IPS-18a (cell line): ENCODE data around the gene CCDC92.

Source experiments
- H3K27ac ChIP-seq: one replicate; pipeline ENCODE4 v1.5.1; 2013; ENCODE audit warnings: low read length
- H3K27me3 ChIP-seq: one replicate; pipeline ENCODE4 v1.6.1; 2013; ENCODE audit warnings: mild to moderate bottlenecking, low read length; ENCODE audit not compliant: control insufficient read depth, insufficient read depth
- H3K36me3 ChIP-seq: one replicate; pipeline ENCODE4 v1.6.1; 2013; ENCODE audit warnings: low read depth, low read length; ENCODE audit not compliant: control insufficient read depth
- H3K4me1 ChIP-seq: one replicate; pipeline ENCODE4 v1.6.1; 2013; ENCODE audit warnings: low read depth, low read length; ENCODE audit not compliant: control insufficient read depth
- H3K4me3 ChIP-seq: one replicate; pipeline ENCODE4 v1.5.1; 2013; ENCODE audit warnings: low read length
- H3K9ac ChIP-seq: one replicate; pipeline ENCODE4 v1.6.1; 2013; ENCODE audit warnings: mild to moderate bottlenecking, low read length, moderate library complexity
- H3K9me3 ChIP-seq: one replicate; pipeline ENCODE4 v1.6.1; 2013; ENCODE audit warnings: low read depth, low read length; ENCODE audit not compliant: control insufficient read depth

CCDC92 gene

GRCh38 chr12:123936956-123937706, 35.5 kb downstream of the CCDC92 start:
- no peaks in the 10 kb centered on the region for H3K36me3 ChIP-seq
- H3K4me1 ChIP-seq, result no peaks in the 10 kb centered on the region
- no peak overlapping the region for H3K4me3 ChIP-seq
- H3K9ac ChIP-seq, result no peak overlapping the region
- H3K27ac ChIP-seq, result no peak overlapping the region
- H3K9me3 ChIP-seq, result no peaks in the 10 kb centered on the region
- no peaks in the 10 kb centered on the region for H3K27me3 ChIP-seq

- H3K4me3 ChIP-seq, result no peak overlapping the region
- H3K27me3 ChIP-seq, result no peaks in the 10 kb centered on the region
- no peaks in the 10 kb centered on the region for H3K4me1 ChIP-seq
- H3K9ac ChIP-seq, result no peak overlapping the region
- no peak overlapping the region for H3K27ac ChIP-seq
- no peaks in the 10 kb centered on the region for H3K36me3 ChIP-seq
- no peaks in the 10 kb centered on the region for H3K9me3 ChIP-seq
These were observed 36.2 kb downstream of the CCDC92 start for GRCh38 chr12:123936471-123936870.

GRCh38 chr12:123935956-123936355, 36.7 kb downstream of the CCDC92 start:
- H3K27ac ChIP-seq, result no peak overlapping the region
- no peak overlapping the region for H3K4me3 ChIP-seq
- no peaks in the 10 kb centered on the region for H3K4me1 ChIP-seq
- H3K27me3 ChIP-seq, result no peaks in the 10 kb centered on the region
- no peak overlapping the region for H3K9ac ChIP-seq
- no peaks in the 10 kb centered on the region for H3K36me3 ChIP-seq
- no peaks in the 10 kb centered on the region for H3K9me3 ChIP-seq

- no peaks in the 10 kb centered on the region for H3K4me1 ChIP-seq
- H3K9ac ChIP-seq, result no peak overlapping the region
- no peak overlapping the region for H3K4me3 ChIP-seq
- H3K27ac ChIP-seq, result no peak overlapping the region
- no peaks in the 10 kb centered on the region for H3K27me3 ChIP-seq
- no peaks in the 10 kb centered on the region for H3K9me3 ChIP-seq
- H3K36me3 ChIP-seq, result no peaks in the 10 kb centered on the region
These were observed 37.8 kb downstream of the CCDC92 start for GRCh38 chr12:123934829-123935228.

GRCh38 chr12:123934016-123934620, 38.5 kb downstream of the CCDC92 start:
- Histone ChIP-seq H3K36me3 (no peaks in the 10 kb centered on the region), H3K9me3 (no peaks in the 10 kb centered on the region), H3K4me1 (no peaks in the 10 kb centered on the region), H3K27ac (no peak overlapping the region), H3K9ac (no peak overlapping the region), H3K4me3 (no peak overlapping the region), H3K27me3 (no peaks in the 10 kb centered on the region)

GRCh38 chr12:123933214-123933613, 39.4 kb downstream of the CCDC92 start:
- Histone ChIP-seq H3K27me3 (no peaks in the 10 kb centered on the region), H3K4me1 (no peaks in the 10 kb centered on the region), H3K27ac (no peak overlapping the region), H3K9ac (no peak overlapping the region), H3K9me3 (no peaks in the 10 kb centered on the region), H3K4me3 (no peak overlapping the region), H3K36me3 (no peaks in the 10 kb centered on the region)

- H3K4me1 ChIP-seq, result no peaks in the 10 kb centered on the region
- H3K9ac ChIP-seq, result no peak overlapping the region
These were observed 40.8 kb downstream of the CCDC92 start for GRCh38 chr12:123931686-123932321.

GRCh38 chr12:123929946-123930583, 42.6 kb downstream of the CCDC92 start:
- H3K9me3 ChIP-seq, result no peaks in the 10 kb centered on the region
- H3K27me3 ChIP-seq, result no peaks in the 10 kb centered on the region
- H3K36me3 ChIP-seq, result no peaks in the 10 kb centered on the region
- H3K9ac ChIP-seq, result no peak overlapping the region
- no peak overlapping the region for H3K27ac ChIP-seq
- H3K4me1 ChIP-seq, result no peaks in the 10 kb centered on the region
- no peak overlapping the region for H3K4me3 ChIP-seq

More at GRCh38 chr12:123931686-123932321, 40.8 kb downstream of the CCDC92 start:
- H3K27me3 ChIP-seq, result no peaks in the 10 kb centered on the region
- no peaks in the 10 kb centered on the region for H3K36me3 ChIP-seq
- no peak overlapping the region for H3K4me3 ChIP-seq
- no peaks in the 10 kb centered on the region for H3K9me3 ChIP-seq
- no peak overlapping the region for H3K27ac ChIP-seq

- H3K4me3 ChIP-seq, result no peak overlapping the region
- no peak overlapping the region for H3K27ac ChIP-seq
- H3K9ac ChIP-seq, result no peak overlapping the region
- no peaks in the 10 kb centered on the region for H3K4me1 ChIP-seq
- no peaks in the 10 kb centered on the region for H3K9me3 ChIP-seq
- H3K36me3 ChIP-seq, result no peaks in the 10 kb centered on the region
- no peaks in the 10 kb centered on the region for H3K27me3 ChIP-seq
These were observed 43.7 kb downstream of the CCDC92 start for GRCh38 chr12:123928897-123929296.

GRCh38 chr12:123928274-123928865, 44.3 kb downstream of the CCDC92 start:
- H3K27ac ChIP-seq, result no peak overlapping the region
- no peaks in the 10 kb centered on the region for H3K27me3 ChIP-seq
- no peak overlapping the region for H3K4me3 ChIP-seq
- no peaks in the 10 kb centered on the region for H3K4me1 ChIP-seq
- H3K9ac ChIP-seq, result no peak overlapping the region
- H3K36me3 ChIP-seq, result no peaks in the 10 kb centered on the region
- no peaks in the 10 kb centered on the region for H3K9me3 ChIP-seq

GRCh38 chr12:123924539-123924938, 48.1 kb downstream of the CCDC92 start:
- Histone ChIP-seq H3K9me3 (no peaks in the 10 kb centered on the region), H3K9ac (no peak overlapping the region), H3K27ac (no peak overlapping the region), H3K36me3 (no peaks in the 10 kb centered on the region), H3K27me3 (no peaks in the 10 kb centered on the region), H3K4me3 (no peak overlapping the region), H3K4me1 (no peaks in the 10 kb centered on the region)
